HEK293 (cell line): Measurements from ENCODE around the gene MYH7B.

Experiments
- CTCF ChIA-PET: fragments of 350-600 bp; formaldehyde crosslinking; extraction: SDS; loops from one replicate; lab custom pipeline; 2021; ENCODE audit warnings: antibody characterized with exemption; lab: Yijun Ruan, JAX
- POLR2A ChIA-PET: fragments of 300-600 bp; formaldehyde crosslinking; extraction: SDS; loops from one replicate; lab custom pipeline; 2020; ENCODE audit warnings: antibody characterized with exemption, inconsistent platforms; lab: Yijun Ruan, JAX
- H3K27ac ChIP-seq: fragments of 200-500 bp; sonication (Bioruptor generic); 2 replicates; pipeline ENCODE4 v1.5.1; 2014; ENCODE audit warnings: low read depth, low read length, control low read depth, inconsistent platforms; ENCODE audit errors: extremely low read depth
- H3K36me3 ChIP-seq, 2 experiments: fragments of 200-500 bp in 1 of 2; sonication (Bioruptor generic) in 1 of 2; 1 replicate in 1 of 2; 2 replicates in 1 of 2; pipeline ENCODE4 v1.5.1; 2014 to 2017; ENCODE audit warnings: inconsistent platforms in 2 of 2, low read length in 2 of 2; ENCODE audit not compliant: control insufficient read depth in 2 of 2, insufficient read depth in 1 of 2
- H3K4me1 ChIP-seq: fragments of 200-500 bp; sonication (Bioruptor generic); 2 replicates; pipeline ENCODE4 v1.5.1; 2014; ENCODE audit warnings: mild to moderate bottlenecking, low read length, inconsistent platforms; ENCODE audit not compliant: control insufficient read depth, insufficient read depth
- H3K4me3 ChIP-seq: 2 replicates; pipeline ENCODE4 v1.5.1; 2011; ENCODE audit warnings: low read depth, mild to moderate bottlenecking, control low read depth, low read length, moderate library complexity
- H3K9me3 ChIP-seq: fragments of 200-500 bp; sonication (Bioruptor generic); 2 replicates; pipeline ENCODE4 v1.5.1; 2014; ENCODE audit warnings: low read depth, low read length, inconsistent platforms; ENCODE audit not compliant: control insufficient read depth, insufficient read depth
- FEZF1 ChIP-seq: fragments of 450-650 bp; formaldehyde crosslinking; IDR thresholded peaks from 2 replicates; pipeline ENCODE4 v1.5.1; 2016; ENCODE audit warnings: missing biosample characterization, missing genetic modification characterization
- IKZF3 ChIP-seq: fragments of 450-650 bp; IDR thresholded peaks from 2 replicates; pipeline ENCODE4 v1.5.0; 2018; ENCODE audit warnings: missing biosample characterization, mild to moderate bottlenecking, missing genetic modification characterization, moderate library complexity
- MZF1 ChIP-seq: fragments of 450-650 bp; formaldehyde crosslinking; IDR thresholded peaks from 2 replicates; pipeline ENCODE4 v1.5.1; 2017; ENCODE audit warnings: missing biosample characterization, missing genetic modification characterization, borderline replicate concordance
- OSR2 ChIP-seq: fragments of 450-650 bp; formaldehyde crosslinking; IDR thresholded peaks from 2 replicates; pipeline ENCODE4 v1.5.1; 2016; ENCODE audit warnings: missing biosample characterization, missing genetic modification characterization
- PBX3 ChIP-seq: sonication (generic); formaldehyde crosslinking; IDR thresholded peaks from 2 replicates; pipeline ENCODE4 v1.8.1; 2022; ENCODE audit warnings: mild to moderate bottlenecking, moderate library complexity, missing genetic modification reagents
- SP7 ChIP-seq: fragments of 450-650 bp; formaldehyde crosslinking; IDR thresholded peaks from 2 replicates; pipeline ENCODE4 v1.5.1; 2016; ENCODE audit warnings: missing biosample characterization, missing genetic modification characterization
- TSHZ1 ChIP-seq: fragments of 450-650 bp; formaldehyde crosslinking; IDR thresholded peaks from 2 replicates; pipeline ENCODE4 v1.5.1; 2016; ENCODE audit warnings: missing biosample characterization, missing genetic modification characterization, borderline replicate concordance
- ZFP37 ChIP-seq: fragments of 450-650 bp; formaldehyde crosslinking; IDR thresholded peaks from 2 replicates; pipeline ENCODE4 v1.5.1; 2016; ENCODE audit warnings: missing biosample characterization, missing genetic modification characterization
- ZFP69B ChIP-seq: fragments of 450-650 bp; formaldehyde crosslinking; IDR thresholded peaks from 2 replicates; pipeline ENCODE4 v1.5.1; 2016; ENCODE audit warnings: missing biosample characterization, missing genetic modification characterization
- ZNF184 ChIP-seq: fragments of 450-650 bp; IDR thresholded peaks from 2 replicates; pipeline ENCODE4 v1.5.1; 2018; ENCODE audit warnings: missing biosample characterization, mild to moderate bottlenecking, missing genetic modification characterization
- ZNF221 ChIP-seq: fragments of 450-650 bp; formaldehyde crosslinking; IDR thresholded peaks from 2 replicates; pipeline ENCODE4 v1.5.1; 2017; ENCODE audit warnings: missing biosample characterization, missing genetic modification characterization, borderline replicate concordance
- ZNF248 ChIP-seq: fragments of 450-650 bp; formaldehyde crosslinking; IDR thresholded peaks from 2 replicates; pipeline ENCODE4 v1.5.1; 2017; ENCODE audit warnings: missing biosample characterization, missing genetic modification characterization
- ZNF335 ChIP-seq: fragments of 450-650 bp; formaldehyde crosslinking; conservative IDR thresholded peaks from 2 replicates; pipeline ENCODE4 v1.5.1; 2016; ENCODE audit warnings: missing biosample characterization, missing genetic modification characterization
- ZNF423 ChIP-seq: fragments of 450-650 bp; formaldehyde crosslinking; IDR thresholded peaks from 2 replicates; pipeline ENCODE4 v1.5.1; 2016; ENCODE audit warnings: missing biosample characterization, missing genetic modification characterization
- ZNF561 ChIP-seq: fragments of 450-650 bp; IDR thresholded peaks from 2 replicates; pipeline ENCODE4 v1.5.1; 2018; ENCODE audit warnings: missing biosample characterization, missing genetic modification characterization, borderline replicate concordance
- ZNF600 ChIP-seq: fragments of 450-650 bp; formaldehyde crosslinking; IDR thresholded peaks from 2 replicates; pipeline ENCODE4 v1.5.1; 2016; ENCODE audit warnings: missing biosample characterization, missing genetic modification characterization
- ZNF623 ChIP-seq: fragments of 450-650 bp; formaldehyde crosslinking; IDR thresholded peaks from 2 replicates; pipeline ENCODE4 v1.5.1; 2016; ENCODE audit warnings: missing biosample characterization, missing genetic modification characterization
- ZNF629 ChIP-seq: fragments of 450-650 bp; formaldehyde crosslinking; IDR thresholded peaks from 2 replicates; pipeline ENCODE4 v1.5.1; 2017; ENCODE audit warnings: missing biosample characterization, missing genetic modification characterization
- ZNF704 ChIP-seq: fragments of 450-650 bp; formaldehyde crosslinking; IDR thresholded peaks from 2 replicates; pipeline ENCODE4 v1.5.1; 2016; ENCODE audit warnings: missing biosample characterization, missing genetic modification characterization
- ZXDB ChIP-seq: fragments of 450-650 bp; formaldehyde crosslinking; IDR thresholded peaks from 2 replicates; pipeline ENCODE4 v1.5.1; 2016; ENCODE audit warnings: missing biosample characterization, missing genetic modification characterization
- TF ChIP-seq, protein P1 (sequence below): fragments of 450-650 bp; formaldehyde crosslinking; optimal IDR thresholded peaks from 2 replicates; pipeline ENCODE3; 2016; ENCODE audit warnings: missing biosample characterization, mild to moderate bottlenecking, missing genetic modification characterization
- TF ChIP-seq, protein P2 (sequence below): fragments of 450-650 bp; formaldehyde crosslinking; conservative IDR thresholded peaks from 2 replicates; pipeline ENCODE4 v1.5.1; 2016; ENCODE audit warnings: low read depth, missing biosample characterization, missing genetic modification characterization

Gene MYH7B

GRCh38 chr20:34955231-34956040 lies at the start of gene MYH7B, which contains the start of gene GSS (continued):
- TF ChIP-seq ZNF248 (no peak), ZNF423 (no peak), ZFP37 (peak; percentile 99)

DNA sequence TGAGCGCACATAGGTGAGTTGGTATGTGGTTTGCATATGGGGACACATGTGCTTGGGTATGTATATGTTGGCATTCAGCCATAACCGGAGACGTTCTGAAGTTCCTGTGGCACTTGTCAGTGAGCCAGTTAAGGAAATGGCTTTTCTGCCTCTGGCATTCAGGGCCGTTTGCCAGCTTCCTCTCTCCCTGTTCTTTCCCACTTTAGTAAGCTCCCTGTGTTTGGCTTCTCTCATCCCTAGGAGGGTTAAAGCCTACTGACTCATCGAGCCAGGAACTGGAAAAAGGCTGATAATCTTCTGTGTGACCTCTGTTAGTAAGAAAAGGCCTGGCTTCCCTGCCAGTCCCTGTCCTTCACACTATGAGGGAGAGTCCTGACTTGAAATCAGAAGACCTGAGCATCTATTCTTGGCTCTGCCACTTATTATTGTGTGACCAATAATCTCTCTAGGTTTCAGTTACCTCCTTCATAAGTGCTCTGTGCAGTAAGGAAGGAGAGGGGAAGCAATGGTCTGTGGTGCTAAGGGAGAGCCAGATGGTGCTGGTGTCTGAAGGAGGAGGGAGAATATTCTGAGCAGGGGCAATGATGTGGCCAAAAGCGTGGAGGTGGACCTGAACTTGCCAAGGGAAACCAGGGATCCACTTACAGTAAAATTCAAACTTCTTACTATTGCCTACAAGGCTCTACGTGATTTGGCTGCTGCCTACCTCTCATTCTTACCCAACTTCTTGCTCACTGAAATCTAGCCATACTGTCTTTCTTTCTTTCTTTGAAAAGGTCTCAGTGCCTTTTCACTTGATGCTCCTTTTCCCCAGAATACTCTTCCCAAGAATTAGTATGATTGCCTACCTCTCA lies 47.8 kb upstream of the MYH7B start:
- ChIA-PET POLR2A (no interaction called here), CTCF (interaction anchor here (0.7 kb wide), 1 partner anchor 757 kb away, joined by 4 read pairs; no protein-coding TSS in a partner anchor)
- peak overlapping the region; percentile 61; the same call in 1 of the 2 replicates for H3K27ac ChIP-seq
- TF ChIP-seq ZNF623 (tag by site-specific recombination): no peak
- TF ChIP-seq SP7 (tag by site-specific recombination): peak; percentile 61
- TF ChIP-seq ZNF704: no peak
- no peak for TF ChIP-seq ZNF221 (tag by site-specific recombination)
- peak; percentile 95 for TF ChIP-seq FEZF1 (tag by site-specific recombination)
- peak; percentile 49; the same call in 1 of the 2 replicates for TF ChIP-seq MZF1
- TF ChIP-seq ZNF561 (tag by site-specific recombination): peak; percentile 21; the same call in 1 of the 2 replicates
- TF ChIP-seq ZNF629 (tag by site-specific recombination): peak; percentile 44; the same call in 1 of the 2 replicates
- TF ChIP-seq OSR2 (tag by site-specific recombination): peak; percentile 77
- TF ChIP-seq ZNF335 (tag by site-specific recombination): 0 out of 2 replicates have a peak, but pooled peaks have one; percentile 5
- TF ChIP-seq ZFP69B: peak; percentile 82
- TF ChIP-seq, protein P1, sequence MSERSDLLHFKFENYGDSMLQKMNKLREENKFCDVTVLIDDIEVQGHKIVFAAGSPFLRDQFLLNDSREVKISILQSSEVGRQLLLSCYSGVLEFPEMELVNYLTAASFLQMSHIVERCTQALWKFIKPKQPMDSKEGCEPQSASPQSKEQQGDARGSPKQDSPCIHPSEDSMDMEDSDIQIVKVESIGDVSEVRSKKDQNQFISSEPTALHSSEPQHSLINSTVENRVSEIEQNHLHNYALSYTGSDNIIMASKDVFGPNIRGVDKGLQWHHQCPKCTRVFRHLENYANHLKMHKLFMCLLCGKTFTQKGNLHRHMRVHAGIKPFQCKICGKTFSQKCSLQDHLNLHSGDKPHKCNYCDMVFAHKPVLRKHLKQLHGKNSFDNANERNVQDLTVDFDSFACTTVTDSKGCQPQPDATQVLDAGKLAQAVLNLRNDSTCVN (tag by site-specific recombination): no peak
- 0 out of 2 replicates have a peak, but pooled peaks have one; percentile 51 for TF ChIP-seq ZNF184
- peak; percentile 64; the same call in 1 of the 2 replicates for TF ChIP-seq ZXDB
- peak; percentile 77 for TF ChIP-seq ZNF600 (tag by site-specific recombination)
- TF ChIP-seq, protein P2, sequence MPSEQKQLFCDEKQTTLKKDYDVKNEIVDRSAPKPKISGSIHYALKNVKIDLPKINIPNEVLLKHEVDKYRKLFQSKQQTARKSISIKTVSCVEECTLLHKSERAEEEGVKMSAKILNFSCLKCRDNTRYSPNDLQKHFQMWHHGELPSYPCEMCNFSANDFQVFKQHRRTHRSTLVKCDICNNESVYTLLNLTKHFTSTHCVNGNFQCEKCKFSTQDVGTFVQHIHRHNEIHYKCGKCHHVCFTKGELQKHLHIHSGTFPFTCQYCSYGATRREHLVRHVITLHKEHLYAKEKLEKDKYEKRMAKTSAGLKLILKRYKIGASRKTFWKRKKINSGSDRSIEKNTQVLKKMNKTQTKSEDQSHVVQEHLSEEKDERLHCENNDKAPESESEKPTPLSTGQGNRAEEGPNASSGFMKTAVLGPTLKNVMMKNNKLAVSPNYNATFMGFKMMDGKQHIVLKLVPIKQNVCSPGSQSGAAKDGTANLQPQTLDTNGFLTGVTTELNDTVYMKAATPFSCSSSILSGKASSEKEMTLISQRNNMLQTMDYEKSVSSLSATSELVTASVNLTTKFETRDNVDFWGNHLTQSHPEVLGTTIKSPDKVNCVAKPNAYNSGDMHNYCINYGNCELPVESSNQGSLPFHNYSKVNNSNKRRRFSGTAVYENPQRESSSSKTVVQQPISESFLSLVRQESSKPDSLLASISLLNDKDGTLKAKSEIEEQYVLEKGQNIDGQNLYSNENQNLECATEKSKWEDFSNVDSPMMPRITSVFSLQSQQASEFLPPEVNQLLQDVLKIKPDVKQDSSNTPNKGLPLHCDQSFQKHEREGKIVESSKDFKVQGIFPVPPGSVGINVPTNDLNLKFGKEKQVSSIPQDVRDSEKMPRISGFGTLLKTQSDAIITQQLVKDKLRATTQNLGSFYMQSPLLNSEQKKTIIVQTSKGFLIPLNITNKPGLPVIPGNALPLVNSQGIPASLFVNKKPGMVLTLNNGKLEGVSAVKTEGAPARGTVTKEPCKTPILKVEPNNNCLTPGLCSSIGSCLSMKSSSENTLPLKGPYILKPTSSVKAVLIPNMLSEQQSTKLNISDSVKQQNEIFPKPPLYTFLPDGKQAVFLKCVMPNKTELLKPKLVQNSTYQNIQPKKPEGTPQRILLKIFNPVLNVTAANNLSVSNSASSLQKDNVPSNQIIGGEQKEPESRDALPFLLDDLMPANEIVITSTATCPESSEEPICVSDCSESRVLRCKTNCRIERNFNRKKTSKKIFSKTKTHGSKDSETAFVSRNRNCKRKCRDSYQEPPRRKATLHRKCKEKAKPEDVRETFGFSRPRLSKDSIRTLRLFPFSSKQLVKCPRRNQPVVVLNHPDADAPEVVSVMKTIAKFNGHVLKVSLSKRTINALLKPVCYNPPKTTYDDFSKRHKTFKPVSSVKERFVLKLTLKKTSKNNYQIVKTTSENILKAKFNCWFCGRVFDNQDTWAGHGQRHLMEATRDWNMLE (tag by site-specific recombination): 0 out of 2 replicates have a peak, but pooled peaks have one; percentile 27
- peak; percentile 43; the same call in 1 of the 2 replicates for TF ChIP-seq IKZF3 (tag by site-specific recombination)
- 0 out of 2 replicates have a peak, but pooled peaks have one; percentile 9 for TF ChIP-seq TSHZ1
- TF ChIP-seq PBX3: no peak

More for the DNA sequence above, 47.8 kb upstream of the MYH7B start:
- no peak overlapping the region for H3K4me3 ChIP-seq
- peaks cover 9% of the 10 kb centered on the region for H3K4me1 ChIP-seq
- no peaks in the 10 kb centered on the region for H3K36me3 ChIP-seq
- no peaks in the 10 kb centered on the region for H3K9me3 ChIP-seq
